ENCODE data around the gene SLX9. TPM values are rescaled to one million over a fixed set of nuclear protein-coding genes. Genes with fewer than 3 reads are reported as not detected.
"Not testable (repeated sequence)": the region's sequence is repeated elsewhere in the genome, so short reads cannot be mapped to it uniquely, and the experiment has no call there.

The SLX9 gene
- total RNA-seq, 4 donors from 2014 or later: 8.6 to 24.3 (median 10.5) TPM; not detected in 1

DNA sequence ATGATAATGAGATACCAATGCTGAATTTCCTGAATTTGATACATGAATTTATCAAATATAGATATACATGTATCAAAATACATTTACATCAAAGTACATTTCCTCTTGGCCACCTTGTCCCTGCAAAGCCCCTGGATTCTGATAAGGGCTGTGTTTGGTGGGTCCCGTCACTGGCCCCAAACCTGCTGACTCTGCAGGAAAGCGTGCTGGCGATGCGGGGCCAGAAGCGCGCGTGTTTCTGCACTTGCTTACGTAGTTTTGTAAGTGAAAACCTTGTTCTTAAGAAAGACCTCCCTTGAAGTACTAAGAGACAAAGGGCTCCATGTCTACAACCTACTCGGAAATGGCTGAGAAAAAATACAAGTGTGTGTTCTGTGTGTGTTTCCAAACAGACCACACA, 30.1 kb upstream of the SLX9 start:
- Histone ChIP-seq H3K36me3 (no peaks in the 10 kb centered on the region), H3K27ac (no peak overlapping the region), H3K9me3 (no peaks in the 10 kb centered on the region), H3K4me1 (no peaks in the 10 kb centered on the region), H3K4me3 (no peak overlapping the region), H3K27me3 (no peaks in the 10 kb centered on the region)
- DNase-seq: no peak
- intact Hi-C loops (cut with DNase I; ENCODE audit: low total_unique reads): no loop called here
- no peak for TF ChIP-seq POLR2A (IDR thresholded peaks at IDR 0.05)
- TF ChIP-seq, protein P1, sequence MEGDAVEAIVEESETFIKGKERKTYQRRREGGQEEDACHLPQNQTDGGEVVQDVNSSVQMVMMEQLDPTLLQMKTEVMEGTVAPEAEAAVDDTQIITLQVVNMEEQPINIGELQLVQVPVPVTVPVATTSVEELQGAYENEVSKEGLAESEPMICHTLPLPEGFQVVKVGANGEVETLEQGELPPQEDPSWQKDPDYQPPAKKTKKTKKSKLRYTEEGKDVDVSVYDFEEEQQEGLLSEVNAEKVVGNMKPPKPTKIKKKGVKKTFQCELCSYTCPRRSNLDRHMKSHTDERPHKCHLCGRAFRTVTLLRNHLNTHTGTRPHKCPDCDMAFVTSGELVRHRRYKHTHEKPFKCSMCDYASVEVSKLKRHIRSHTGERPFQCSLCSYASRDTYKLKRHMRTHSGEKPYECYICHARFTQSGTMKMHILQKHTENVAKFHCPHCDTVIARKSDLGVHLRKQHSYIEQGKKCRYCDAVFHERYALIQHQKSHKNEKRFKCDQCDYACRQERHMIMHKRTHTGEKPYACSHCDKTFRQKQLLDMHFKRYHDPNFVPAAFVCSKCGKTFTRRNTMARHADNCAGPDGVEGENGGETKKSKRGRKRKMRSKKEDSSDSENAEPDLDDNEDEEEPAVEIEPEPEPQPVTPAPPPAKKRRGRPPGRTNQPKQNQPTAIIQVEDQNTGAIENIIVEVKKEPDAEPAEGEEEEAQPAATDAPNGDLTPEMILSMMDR (IDR thresholded peaks at IDR 0.05): no peak

DNA sequence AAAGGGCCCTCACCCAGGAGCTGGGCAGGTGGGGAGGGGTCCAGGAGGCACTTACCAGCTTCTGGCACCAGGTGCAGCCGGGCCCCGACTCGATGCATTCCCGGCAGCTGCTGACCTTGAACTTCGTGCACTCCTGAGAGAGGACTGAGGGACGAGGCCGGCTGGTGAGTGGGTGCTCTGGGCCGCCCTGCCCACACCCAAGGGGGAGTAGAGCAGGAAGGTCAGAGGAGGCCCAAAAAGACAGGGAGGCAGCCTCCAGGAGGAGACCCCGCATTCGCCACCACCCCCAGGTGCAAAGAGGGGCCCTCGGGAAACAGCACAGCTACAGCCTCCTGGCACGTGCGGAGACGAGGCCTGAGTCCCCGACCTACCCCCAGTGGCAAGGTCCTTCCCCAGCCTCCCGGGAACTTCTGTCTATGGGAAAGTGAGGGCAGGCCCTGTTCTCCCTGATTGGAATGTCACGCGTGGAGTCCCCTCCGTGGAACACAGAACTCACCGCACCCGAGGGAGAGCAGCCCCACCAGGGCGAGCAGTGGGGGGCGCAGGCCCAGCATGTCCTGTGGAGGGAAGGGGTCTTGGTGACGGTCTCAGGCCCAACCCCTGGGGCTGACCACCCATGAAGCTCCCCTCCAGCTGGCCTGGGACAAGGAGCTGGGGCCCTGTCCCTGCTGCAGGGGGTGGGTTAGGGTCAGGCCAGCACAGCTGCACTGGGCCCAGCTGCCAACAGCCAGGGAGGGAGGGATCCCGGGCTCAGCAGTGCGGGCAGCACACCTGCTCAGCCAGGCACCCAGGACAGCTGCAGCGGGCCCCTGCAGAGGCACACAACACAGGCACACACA, 29.4 kb upstream of the SLX9 start:
- no peak for DNase-seq
- Histone ChIP-seq H3K27ac (no peak overlapping the region), H3K36me3 (no peaks in the 10 kb centered on the region), H3K9me3 (no peaks in the 10 kb centered on the region), H3K4me3 (no peak overlapping the region), H3K27me3 (no peaks in the 10 kb centered on the region), H3K4me1 (no peaks in the 10 kb centered on the region)
- intact Hi-C loops (cut with DNase I; ENCODE audit: low total_unique reads): no loop called here
- no peak for TF ChIP-seq POLR2A (IDR thresholded peaks at IDR 0.05)
- TF ChIP-seq, protein P1 (IDR thresholded peaks at IDR 0.05): no peak

DNA sequence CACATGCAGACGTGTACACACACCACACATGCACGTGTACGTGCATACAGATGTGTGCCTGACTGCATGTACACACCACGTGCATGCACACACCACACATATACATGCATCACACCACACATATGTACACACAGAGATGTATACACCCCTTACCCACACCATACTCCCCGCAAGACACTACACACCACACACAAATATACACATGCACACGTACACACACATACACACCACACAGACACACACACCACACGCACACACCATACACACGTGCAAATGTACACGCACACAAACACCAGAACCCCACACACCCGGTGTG, 28.8 kb upstream of the SLX9 start:
- intact Hi-C loops (cut with DNase I; ENCODE audit: low total_unique reads): no loop called here

DNA sequence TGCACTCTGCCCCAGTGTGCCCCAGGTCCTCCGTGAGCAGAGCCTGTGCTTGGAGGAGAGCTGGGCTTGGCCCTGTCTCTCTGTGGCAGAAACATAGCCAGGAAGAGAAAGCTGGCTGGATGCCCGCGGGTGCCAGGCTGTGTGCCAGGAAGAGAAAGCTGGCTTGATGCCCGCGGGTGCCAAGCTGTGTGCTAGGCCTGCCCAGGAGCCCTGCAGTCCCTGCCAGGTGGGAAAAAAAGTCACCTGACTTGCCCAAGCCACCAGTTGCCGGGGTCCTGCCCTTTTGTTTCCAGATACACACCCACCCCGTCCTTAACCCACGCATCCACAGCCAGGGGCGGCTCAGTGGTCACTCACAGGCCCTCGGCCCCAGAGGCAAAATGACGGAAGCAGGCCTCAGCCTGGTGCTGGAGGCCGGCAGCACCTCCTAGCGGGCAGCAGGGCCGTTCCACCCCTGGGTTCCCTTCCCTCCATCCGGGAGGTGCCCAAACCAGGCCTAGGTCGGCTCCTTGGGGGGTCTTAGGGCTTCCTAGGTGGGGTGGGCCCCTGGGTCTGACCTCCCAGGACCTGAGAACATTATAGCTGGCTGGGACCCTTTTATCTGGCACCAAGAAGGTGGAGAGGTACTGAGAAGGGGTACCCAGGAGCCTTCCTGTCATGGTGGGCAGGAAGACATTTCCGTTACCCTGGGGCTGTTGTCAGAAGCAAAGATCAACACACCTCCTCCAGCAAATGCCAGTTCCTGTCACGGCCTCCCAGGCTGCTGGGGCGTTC, 28.3 kb upstream of the SLX9 start:
- no peaks in the 10 kb centered on the region for H3K9me3 ChIP-seq
- no peaks in the 10 kb centered on the region for H3K36me3 ChIP-seq
- TF ChIP-seq POLR2A (IDR thresholded peaks at IDR 0.05): no peak
- TF ChIP-seq, protein P1 (IDR thresholded peaks at IDR 0.05): peak in 2 of 4 experiments; percentile 32 to 33
- H3K4me1 ChIP-seq: no peaks in the 10 kb centered on the region
- no peak overlapping the region for H3K4me3 ChIP-seq
- peak overlapping the region in 1 of 2 donors; percentile 15 for H3K27ac ChIP-seq
- intact Hi-C loops (cut with DNase I; ENCODE audit: low total_unique reads): no loop called here
- DNase-seq: peak; percentile 31 to 46
- no peaks in the 10 kb centered on the region for H3K27me3 ChIP-seq

More for the DNA sequence above, 28.8 kb upstream of the SLX9 start:
- Histone ChIP-seq H3K4me3 (no peak overlapping the region), H3K9me3 (no peaks in the 10 kb centered on the region), H3K36me3 (no peaks in the 10 kb centered on the region), H3K27me3 (no peaks in the 10 kb centered on the region), H3K27ac (no peak overlapping the region), H3K4me1 (no peaks in the 10 kb centered on the region)
- no peak for DNase-seq
- TF ChIP-seq, protein P1 (IDR thresholded peaks at IDR 0.05): no peak
- no peak for TF ChIP-seq POLR2A (IDR thresholded peaks at IDR 0.05)

DNA sequence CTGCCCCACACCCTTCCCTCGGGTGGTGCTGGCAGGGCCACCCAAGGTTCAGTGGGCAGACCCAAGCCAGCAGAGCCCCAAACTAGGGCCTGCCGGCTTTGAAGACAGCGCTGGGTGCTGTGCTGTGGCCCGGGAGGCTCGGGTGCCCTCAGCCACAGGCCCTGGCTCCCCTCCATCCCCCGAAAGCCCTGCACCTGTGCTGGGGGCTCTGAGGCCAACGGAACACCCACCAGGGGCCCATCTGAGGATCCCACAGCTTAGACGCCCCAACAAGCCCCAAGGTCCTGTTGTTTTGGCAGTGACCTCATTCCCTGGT, 27.7 kb upstream of the SLX9 start:
- no peaks in the 10 kb centered on the region for H3K27me3 ChIP-seq
- H3K27ac ChIP-seq: no peak overlapping the region
- intact Hi-C loops (cut with DNase I; ENCODE audit: low total_unique reads): no loop called here
- TF ChIP-seq POLR2A (IDR thresholded peaks at IDR 0.05): no peak
- TF ChIP-seq, protein P1 (IDR thresholded peaks at IDR 0.05): no peak
- DNase-seq: no peak
- no peaks in the 10 kb centered on the region for H3K9me3 ChIP-seq
- no peaks in the 10 kb centered on the region for H3K4me1 ChIP-seq
- H3K4me3 ChIP-seq: no peak overlapping the region
- H3K36me3 ChIP-seq: no peaks in the 10 kb centered on the region

DNA sequence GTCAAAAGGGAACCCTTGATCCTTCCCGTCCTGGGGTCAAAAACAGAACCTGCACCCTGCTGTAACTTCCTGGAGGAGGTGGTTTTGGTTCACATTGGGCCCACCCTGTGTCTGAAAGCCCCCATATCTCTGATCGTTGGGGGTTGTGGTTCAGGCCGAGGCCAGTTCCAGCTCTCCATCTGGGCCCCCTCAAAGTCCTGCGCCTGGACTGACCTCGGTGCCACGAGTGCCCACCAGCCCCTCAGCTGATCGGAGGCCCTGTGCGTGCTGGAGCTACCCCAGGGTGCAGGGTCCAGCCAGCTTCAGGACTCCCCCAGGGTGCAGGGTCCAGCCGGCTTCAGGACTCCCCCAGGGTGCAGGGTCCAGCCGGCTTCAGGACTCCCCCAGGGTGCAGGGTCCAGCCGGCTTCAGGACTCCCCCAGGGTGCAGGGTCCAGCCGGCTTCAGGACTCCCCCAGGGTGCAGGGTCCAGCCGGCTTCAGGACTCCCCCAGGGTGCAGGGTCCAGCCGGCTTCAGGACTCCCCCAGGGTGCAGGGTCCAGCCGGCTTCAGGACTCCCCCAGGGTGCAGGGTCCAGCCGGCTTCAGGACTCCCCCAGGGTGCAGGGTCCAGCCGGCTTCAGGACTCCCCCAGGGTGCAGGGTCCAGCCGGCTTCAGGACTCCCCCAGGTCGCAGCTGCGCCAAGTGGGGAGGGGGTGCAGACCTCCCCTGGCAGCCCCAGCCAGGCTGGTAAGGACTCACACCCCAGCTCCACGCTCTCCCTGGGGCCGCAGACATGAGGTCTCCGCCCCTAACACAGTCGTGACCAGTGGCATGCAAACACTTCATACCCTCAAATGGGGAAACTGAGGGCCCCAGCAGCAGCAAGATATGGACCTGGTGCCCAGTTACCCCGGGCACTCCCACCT, 27.1 kb upstream of the SLX9 start:
- H3K4me3 ChIP-seq; H3K4me1 ChIP-seq; H3K27me3 ChIP-seq; DNase-seq; H3K9me3 ChIP-seq; intact Hi-C loops (cut with DNase I; ENCODE audit: low total_unique reads); H3K27ac ChIP-seq; H3K36me3 ChIP-seq: not testable (repeated sequence)

All from uterus (tissue), 4 donors.